ENCODE measurements around the gene CAPS. TPM values are rescaled to one million over a fixed set of nuclear protein-coding genes. Genes with fewer than 3 reads are reported as not detected.

CAPS gene
- polyA plus RNA-seq, 1 donor (not counting 4 experiments of a cell fraction or from before 2014, with no cell fraction given): 2.7 TPM

GRCh38 chr19:5916181-5916708 lies 2.2 kb downstream of the CAPS start:
- Histone ChIP-seq H3K4me2 (ENCODE audit: control insufficient read depth, extremely low read depth, insufficient read depth, low read depth, low read length) (no peak overlapping the region), H3K9ac (ENCODE audit: control insufficient read depth, extremely low read depth, insufficient read depth, low read length) (no peak overlapping the region), H3K27ac (ENCODE audit: control insufficient read depth, insufficient read depth, low read length) (no peak overlapping the region), H3K79me2 (ENCODE audit: control insufficient read depth, insufficient read depth, low read length) (no peaks in the 10 kb centered on the region), H4K20me1 (ENCODE audit: control insufficient read depth, extremely low read depth, insufficient read depth, low read length) (no peaks in the 10 kb centered on the region), H3K4me1 (ENCODE audit: control insufficient read depth, extremely low read depth, insufficient read depth, low read length) (peaks cover 11% of the 10 kb centered on the region), H3K9me3 (ENCODE audit: control insufficient read depth, low read depth, low read length) (no peaks in the 10 kb centered on the region), H2AFZ (ENCODE audit: control insufficient read depth, low read length) (no peak overlapping the region), H3K9me1 (ENCODE audit: control insufficient read depth, extremely low read depth, insufficient read depth, low read length) (no peaks in the 10 kb centered on the region), H3K36me3 (ENCODE audit: control insufficient read depth in 2 of 2, extremely low read depth in 1 of 2, insufficient read depth in 2 of 2, low read length in 2 of 2) (peaks cover 15 to 21% of the 10 kb centered on the region in 2 experiments), H3K27me3 (ENCODE audit: control insufficient read depth, extremely low read depth, insufficient read depth, low read length) (no peaks in the 10 kb centered on the region), H3K4me3 (ENCODE audit: control insufficient read depth in 2 of 3, extremely low read depth in 1 of 3, insufficient read depth in 2 of 3, low read depth in 1 of 3, low read length in 3 of 3) (no peak overlapping the region)
- dilution Hi-C loops (cut with MboI; ENCODE audit: extremely low pct_ligation_motif_present, low sequenced_read_pairs): no loop called here
- DNase-seq (ENCODE audit: low read depth, low spot score) (no peak), FAIRE-seq (no peak)
- TF ChIP-seq EZH2 (IDR thresholded peaks at IDR 0.05; ENCODE audit: low read length) (no peak), CTCF (optimal IDR thresholded peaks at IDR 0.05 in 1 of 3, IDR thresholded peaks at IDR 0.05 in 1 of 3, conservative IDR thresholded peaks at IDR 0.05 in 1 of 3; ENCODE audit: extremely low read depth in 1 of 3, insufficient read depth in 2 of 3, low read length in 3 of 3) (no peak)

DNA sequence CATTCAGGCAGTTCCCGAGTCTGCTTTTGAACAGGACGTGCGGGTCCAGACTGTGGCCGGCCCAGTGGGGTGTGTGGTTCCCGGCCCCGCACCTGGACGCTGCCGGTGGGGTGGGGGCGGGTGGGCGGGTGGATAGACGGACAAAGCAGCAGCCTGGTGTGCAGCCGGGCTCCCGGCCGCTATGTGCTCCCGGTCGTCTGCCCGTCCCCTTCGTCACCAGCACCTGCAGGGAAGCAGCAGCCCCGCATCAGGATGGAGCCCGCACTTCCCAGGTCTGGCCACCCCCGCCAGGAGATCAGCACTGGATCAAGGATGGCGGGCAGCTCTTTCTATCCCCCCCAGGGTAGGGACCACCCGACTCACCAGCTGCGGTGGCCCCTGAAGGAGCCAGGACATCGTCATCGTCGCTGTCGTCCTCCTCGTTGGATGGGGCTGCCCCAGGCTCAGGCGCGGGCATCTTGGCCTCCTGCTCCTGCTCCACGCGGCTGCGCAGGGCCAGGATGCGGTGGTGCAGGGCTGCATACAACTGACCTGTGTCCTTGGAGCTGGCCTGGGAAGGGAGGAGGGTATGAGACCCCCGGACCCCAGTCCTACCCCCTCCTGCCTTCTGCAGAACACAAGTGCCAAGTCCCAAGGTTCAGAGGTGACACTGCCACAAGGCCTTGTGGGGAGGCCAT lies 3.5 kb downstream of the CAPS start:
- no peaks in the 10 kb centered on the region for H3K9me3 ChIP-seq (ENCODE audit: control insufficient read depth, low read depth, low read length)
- DNase-seq (ENCODE audit: low read depth, low spot score): no peak
- no peaks in the 10 kb centered on the region for H3K79me2 ChIP-seq (ENCODE audit: control insufficient read depth, insufficient read depth, low read length)
- no peak overlapping the region for H2AFZ ChIP-seq (ENCODE audit: control insufficient read depth, low read length)
- H3K4me2 ChIP-seq (ENCODE audit: control insufficient read depth, extremely low read depth, insufficient read depth, low read depth, low read length): no peak overlapping the region
- peaks cover 11% of the 10 kb centered on the region for H3K4me1 ChIP-seq (ENCODE audit: control insufficient read depth, extremely low read depth, insufficient read depth, low read length)
- no peaks in the 10 kb centered on the region for H3K9me1 ChIP-seq (ENCODE audit: control insufficient read depth, extremely low read depth, insufficient read depth, low read length)
- FAIRE-seq: no peak
- no peak overlapping the region for H3K9ac ChIP-seq (ENCODE audit: control insufficient read depth, extremely low read depth, insufficient read depth, low read length)
- H3K27ac ChIP-seq (ENCODE audit: control insufficient read depth, insufficient read depth, low read length): no peak overlapping the region
- no peaks in the 10 kb centered on the region for H4K20me1 ChIP-seq (ENCODE audit: control insufficient read depth, extremely low read depth, insufficient read depth, low read length)
- dilution Hi-C loops (cut with MboI; ENCODE audit: extremely low pct_ligation_motif_present, low sequenced_read_pairs): no loop called here
- no peaks in the 10 kb centered on the region for H3K27me3 ChIP-seq (ENCODE audit: control insufficient read depth, extremely low read depth, insufficient read depth, low read length)
- peaks cover 15 to 31% of the 10 kb centered on the region in 2 experiments for H3K36me3 ChIP-seq (ENCODE audit: control insufficient read depth in 2 of 2, extremely low read depth in 1 of 2, insufficient read depth in 2 of 2, low read length in 2 of 2)
- no peak for TF ChIP-seq CTCF (optimal IDR thresholded peaks at IDR 0.05 in 1 of 3, IDR thresholded peaks at IDR 0.05 in 1 of 3, conservative IDR thresholded peaks at IDR 0.05 in 1 of 3; ENCODE audit: extremely low read depth in 1 of 3, insufficient read depth in 2 of 3, low read length in 3 of 3)
- TF ChIP-seq EZH2 (IDR thresholded peaks at IDR 0.05; ENCODE audit: low read length): no peak
- no peak overlapping the region for H3K4me3 ChIP-seq (ENCODE audit: control insufficient read depth in 2 of 3, extremely low read depth in 1 of 3, insufficient read depth in 2 of 3, low read depth in 1 of 3, low read length in 3 of 3)

Measured in keratinocyte (primary cell).